Type B pancreatic cell (in vitro differentiated cells): ENCODE measurements around the gene CEP85L. TPM values are rescaled to one million over a fixed set of nuclear protein-coding genes. Genes with fewer than 3 reads are reported as not detected.

Experiments
- DNase-seq: peaks from one replicate; pipeline ENCODE4 v3.0.0; 2021; ENCODE audit warnings: mixed read lengths; ENCODE audit not compliant: unreplicated experiment; ENCODE audit errors: extremely low spot score
- H3K27ac Mint-ChIP-seq: 2 replicates; pipeline ENCODE4 v1.8.0; 2021; ENCODE audit warnings: mild to moderate bottlenecking, mixed read lengths
- H3K27me3 Mint-ChIP-seq: 2 replicates; pipeline ENCODE4 v1.8.0; 2021; ENCODE audit warnings: mixed read lengths
- H3K36me3 Mint-ChIP-seq: 2 replicates; pipeline ENCODE4 v1.8.0; 2021; ENCODE audit warnings: mixed read lengths
- H3K4me1 Mint-ChIP-seq: one replicate; pipeline ENCODE4 v1.8.0; 2021; ENCODE audit warnings: mixed read lengths; ENCODE audit not compliant: unreplicated experiment
- H3K4me3 Mint-ChIP-seq: 2 replicates; pipeline ENCODE4 v1.8.0; 2021; ENCODE audit warnings: mild to moderate bottlenecking, mixed read lengths
- H3K9me3 Mint-ChIP-seq: 2 replicates; pipeline ENCODE4 v1.8.0; 2021; ENCODE audit warnings: mixed read lengths
- total RNA-seq: library from RNA; stranded (reverse); gene quantifications from 2 replicates; pipeline ENCODE4 v1.2.1, GENCODE V29; 2021; ENCODE audit warnings: low replicate concordance
- TF ChIP-seq, protein P1 (sequence below): fragments of 200-600 bp; sonication (generic); conservative IDR thresholded peaks from 2 replicates; pipeline ENCODE4 v1.5.0; 2021; ENCODE audit warnings: antibody characterized with exemption, mild to moderate bottlenecking

CEP85L gene
- total RNA-seq, 1 donor from 2014 or later: 16.1 TPM

DNA sequence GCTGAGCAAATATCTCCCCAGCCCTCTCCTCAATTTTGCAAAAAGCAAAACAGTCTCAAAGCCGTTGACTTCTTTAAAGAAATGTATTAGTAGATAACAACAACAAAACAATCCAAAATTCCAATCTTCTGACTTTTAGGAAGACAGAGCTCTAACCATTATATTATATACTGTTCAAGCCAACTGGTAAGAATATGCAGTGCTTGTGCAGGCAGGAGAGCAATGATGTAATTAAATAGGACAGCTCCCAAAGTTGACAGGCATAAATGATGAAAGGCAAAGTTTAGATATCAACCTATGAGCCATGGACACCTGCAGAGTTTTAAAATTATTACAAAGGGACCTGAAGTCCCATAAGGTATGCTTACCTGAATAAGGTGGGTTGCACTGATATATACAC is 16.6 kb upstream of the CEP85L start:
- Mint-ChIP-seq H3K36me3 (no peaks in the 10 kb centered on the region), H3K27ac (no peak overlapping the region), H3K4me3 (no peak overlapping the region), H3K4me1 (peaks cover 22% of the 10 kb centered on the region), H3K9me3 (no peaks in the 10 kb centered on the region), H3K27me3 (no peaks in the 10 kb centered on the region)
- no peak for DNase-seq
- TF ChIP-seq, protein P1, sequence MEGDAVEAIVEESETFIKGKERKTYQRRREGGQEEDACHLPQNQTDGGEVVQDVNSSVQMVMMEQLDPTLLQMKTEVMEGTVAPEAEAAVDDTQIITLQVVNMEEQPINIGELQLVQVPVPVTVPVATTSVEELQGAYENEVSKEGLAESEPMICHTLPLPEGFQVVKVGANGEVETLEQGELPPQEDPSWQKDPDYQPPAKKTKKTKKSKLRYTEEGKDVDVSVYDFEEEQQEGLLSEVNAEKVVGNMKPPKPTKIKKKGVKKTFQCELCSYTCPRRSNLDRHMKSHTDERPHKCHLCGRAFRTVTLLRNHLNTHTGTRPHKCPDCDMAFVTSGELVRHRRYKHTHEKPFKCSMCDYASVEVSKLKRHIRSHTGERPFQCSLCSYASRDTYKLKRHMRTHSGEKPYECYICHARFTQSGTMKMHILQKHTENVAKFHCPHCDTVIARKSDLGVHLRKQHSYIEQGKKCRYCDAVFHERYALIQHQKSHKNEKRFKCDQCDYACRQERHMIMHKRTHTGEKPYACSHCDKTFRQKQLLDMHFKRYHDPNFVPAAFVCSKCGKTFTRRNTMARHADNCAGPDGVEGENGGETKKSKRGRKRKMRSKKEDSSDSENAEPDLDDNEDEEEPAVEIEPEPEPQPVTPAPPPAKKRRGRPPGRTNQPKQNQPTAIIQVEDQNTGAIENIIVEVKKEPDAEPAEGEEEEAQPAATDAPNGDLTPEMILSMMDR: no peak

DNA sequence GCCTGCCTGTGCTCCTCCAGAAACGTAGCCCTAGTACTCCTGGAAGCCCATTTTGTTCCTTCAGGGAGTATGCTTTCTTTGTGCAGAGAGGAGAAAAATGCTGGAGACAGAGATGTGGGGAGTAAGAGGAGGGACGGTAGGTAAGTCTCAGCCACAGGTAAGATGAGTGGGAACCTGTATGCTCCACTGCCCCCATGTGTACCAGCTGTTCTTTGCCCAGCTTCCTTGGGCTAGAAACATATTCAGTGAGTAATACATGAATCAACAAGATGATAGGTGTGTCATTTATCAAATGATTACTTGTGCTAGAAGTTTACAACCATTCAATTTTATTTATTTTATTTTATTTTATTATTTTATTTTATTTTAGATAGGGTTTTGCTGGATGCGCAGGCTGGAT is 13.6 kb upstream of the CEP85L start:
- DNase-seq: no peak
- TF ChIP-seq, protein P1: no peak
- H3K27ac Mint-ChIP-seq: no peak overlapping the region
- no peaks in the 10 kb centered on the region for H3K27me3 Mint-ChIP-seq
- no peaks in the 10 kb centered on the region for H3K36me3 Mint-ChIP-seq
- H3K9me3 Mint-ChIP-seq: no peaks in the 10 kb centered on the region
- H3K4me3 Mint-ChIP-seq: no peak overlapping the region
- H3K4me1 Mint-ChIP-seq: peaks cover 27% of the 10 kb centered on the region

DNA sequence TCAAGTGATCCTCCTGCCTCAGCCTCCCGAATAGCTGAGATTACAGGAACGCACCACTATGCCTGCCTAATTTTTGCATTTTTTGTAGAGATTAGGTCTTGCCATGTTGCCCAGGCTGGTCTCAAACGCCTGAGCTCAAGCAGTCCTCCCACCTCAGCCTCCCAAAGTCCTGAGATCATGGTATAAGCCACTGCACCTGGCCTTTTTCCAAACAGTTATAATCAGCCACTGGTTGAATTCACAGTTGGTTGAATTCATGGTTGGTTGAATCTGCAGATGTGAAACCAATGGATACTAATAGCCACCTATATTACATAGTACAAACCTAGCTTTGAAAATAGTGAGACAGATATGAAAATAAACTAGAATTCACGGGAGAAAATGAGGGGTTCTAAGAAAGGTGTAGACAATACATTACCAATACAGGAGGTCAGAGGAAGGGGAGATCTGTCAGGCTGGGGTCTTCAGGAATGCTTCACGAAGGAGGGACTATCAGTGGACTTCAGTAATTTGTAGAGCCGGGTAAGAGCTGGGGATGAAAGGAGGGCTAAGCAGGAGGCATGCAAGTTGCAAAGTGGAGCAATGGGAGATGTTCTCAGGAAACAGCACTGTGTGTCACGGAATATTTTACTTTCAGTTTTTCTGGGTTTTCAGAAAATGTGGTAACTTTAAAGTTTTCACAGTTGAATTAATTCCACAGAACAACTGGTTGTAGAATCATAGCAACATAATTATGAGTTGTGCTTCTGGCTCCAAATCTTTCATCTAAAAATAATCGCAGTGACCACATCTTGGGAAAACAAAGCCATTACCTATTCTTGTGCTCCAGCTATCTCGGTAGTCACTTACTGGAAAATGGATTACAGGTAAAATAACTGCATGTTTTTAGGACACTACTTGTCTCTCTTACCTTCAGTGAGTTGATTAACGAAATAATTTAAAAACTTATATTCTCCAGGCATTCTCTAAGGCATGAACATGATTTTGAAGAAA is 12.9 kb upstream of the CEP85L start:
- H3K9me3 Mint-ChIP-seq: no peaks in the 10 kb centered on the region
- H3K27me3 Mint-ChIP-seq: no peaks in the 10 kb centered on the region
- peaks cover 26% of the 10 kb centered on the region for H3K4me1 Mint-ChIP-seq
- no peak overlapping the region for H3K4me3 Mint-ChIP-seq
- no peaks in the 10 kb centered on the region for H3K36me3 Mint-ChIP-seq
- DNase-seq: no peak
- no peak overlapping the region for H3K27ac Mint-ChIP-seq
- TF ChIP-seq, protein P1: no peak

DNA sequence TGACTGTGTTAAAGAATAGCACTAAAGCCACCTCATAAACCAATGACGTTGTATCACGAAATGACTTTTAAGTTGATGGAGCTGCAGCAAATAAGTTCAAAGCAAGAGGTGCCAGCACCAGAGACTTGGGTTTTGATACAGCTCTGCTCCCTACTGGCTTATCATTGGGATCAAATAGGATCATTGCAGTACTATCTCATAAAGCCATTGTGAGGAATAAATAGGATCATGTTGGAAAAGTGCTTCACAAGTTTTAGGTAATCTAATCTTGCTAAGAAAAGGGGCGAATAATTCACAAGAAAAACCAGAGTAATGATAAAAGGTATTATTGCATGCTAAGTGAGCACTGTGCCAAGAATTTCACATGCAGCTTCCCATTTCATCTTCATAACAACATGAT is 10.4 kb upstream of the CEP85L start:
- peaks cover 13% of the 10 kb centered on the region for H3K4me1 Mint-ChIP-seq
- TF ChIP-seq, protein P1: no peak
- DNase-seq: no peak
- no peak overlapping the region for H3K27ac Mint-ChIP-seq
- H3K4me3 Mint-ChIP-seq: no peak overlapping the region
- no peaks in the 10 kb centered on the region for H3K27me3 Mint-ChIP-seq
- H3K36me3 Mint-ChIP-seq: no peaks in the 10 kb centered on the region
- no peaks in the 10 kb centered on the region for H3K9me3 Mint-ChIP-seq

DNA sequence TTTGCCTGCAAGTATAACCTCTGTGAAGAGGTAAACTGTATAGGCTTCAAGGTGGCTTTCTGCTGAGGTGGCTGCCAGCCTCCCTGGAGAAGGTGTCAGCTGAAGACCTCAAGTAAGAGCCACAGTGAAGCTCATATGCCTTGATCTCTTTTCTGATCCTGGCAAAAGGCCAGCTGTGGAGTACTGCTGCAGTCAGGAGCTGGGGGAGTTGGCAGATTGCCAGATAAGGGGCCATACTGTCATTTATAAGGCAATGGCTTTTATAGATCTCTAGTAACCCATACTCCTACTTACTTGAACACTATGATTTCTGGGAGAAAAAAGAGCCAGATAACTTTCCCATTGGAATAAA is 8.8 kb upstream of the CEP85L start:
- Mint-ChIP-seq H3K9me3 (no peaks in the 10 kb centered on the region), H3K4me3 (no peak overlapping the region), H3K27ac (no peak overlapping the region), H3K27me3 (peaks cover 4% of the 10 kb centered on the region), H3K4me1 (peaks cover 13% of the 10 kb centered on the region), H3K36me3 (no peaks in the 10 kb centered on the region)
- peak; percentile 71 for DNase-seq
- TF ChIP-seq, protein P1: no peak
